PC-9 (cell line): ENCODE measurements around the gene TMEM179. TPM values are rescaled to one million over a fixed set of nuclear protein-coding genes. Genes with fewer than 3 reads are reported as not detected.

Source experiments
- BruUV-seq: library from RNA; stranded (reverse); fragments of 400-500 nt; replicated peaks from 2 replicates; lab custom pipeline; 2021; lab: Mats Ljungman, UMichigan
- CTCF ChIA-PET: fragments of 300-600 bp; sonication (Branson Sonifier 250); formaldehyde crosslinking; loops from one replicate; lab custom pipeline; 2022; ENCODE audit warnings: antibody characterized with exemption; lab: Charles Lee
- POLR2A ChIA-PET: fragments of 300-600 bp; sonication (Branson Sonifier 250); formaldehyde crosslinking; loops from one replicate; lab custom pipeline; 2022; ENCODE audit warnings: antibody characterized with exemption; ENCODE audit not compliant: unreplicated experiment; lab: Charles Lee
- DNase-seq, 2 experiments: peaks; one replicate each; pipeline versions ENCODE4 v3.0.0 to v3.0.0-alpha.2; 2015 to 2022; ENCODE audit warnings: mixed read lengths in 1 of 2
- H2AFZ ChIP-seq: fragments of 200-600 bp; sonication (generic); 2 replicates; pipeline ENCODE4 v1.8.1; 2017; ENCODE audit warnings: antibody characterized with exemption
- H3F3A ChIP-seq: fragments of 200-600 bp; sonication (generic); 2 replicates; pipeline ENCODE4 v1.8.1; 2017; ENCODE audit warnings: antibody characterized with exemption, mild to moderate bottlenecking, low read depth; ENCODE audit not compliant: insufficient read depth
- H3K27ac ChIP-seq: fragments of 200-600 bp; sonication (generic); 2 replicates; pipeline ENCODE4 v1.6.1; 2016; ENCODE audit warnings: mixed run types
- H3K27me3 ChIP-seq: fragments of 200-600 bp; sonication (generic); 2 replicates; pipeline ENCODE4 v1.6.1; 2016; ENCODE audit warnings: low read depth, mixed run types; ENCODE audit not compliant: insufficient read depth
- H3K36me3 ChIP-seq: fragments of 200-600 bp; sonication (generic); 2 replicates; pipeline ENCODE4 v1.6.1; 2016; ENCODE audit warnings: low read depth, mixed run types
- H3K4me1 ChIP-seq: fragments of 200-600 bp; sonication (generic); replicated peaks from 2 replicates; pipeline ENCODE4 v1.6.1; 2016; ENCODE audit warnings: mixed run types; ENCODE audit not compliant: insufficient read depth
- H3K4me2 ChIP-seq: fragments of 200-600 bp; sonication (generic); 2 replicates; pipeline ENCODE4 v1.6.1; 2017; ENCODE audit warnings: mixed run types
- H3K4me3 ChIP-seq: fragments of 200-600 bp; sonication (generic); 2 replicates; pipeline ENCODE4 v1.6.1; 2016; ENCODE audit warnings: mixed run types
- H3K79me2 ChIP-seq: fragments of 200-600 bp; sonication (generic); 2 replicates; pipeline ENCODE4 v1.6.1; 2017; ENCODE audit warnings: low read depth, mixed run types
- H3K9me2 ChIP-seq: fragments of 200-600 bp; sonication (generic); 2 replicates; pipeline ENCODE4 v1.8.1; 2017; ENCODE audit warnings: mild to moderate bottlenecking; ENCODE audit not compliant: insufficient read depth
- H3K9me3 ChIP-seq: fragments of 200-600 bp; sonication (generic); 2 replicates; pipeline ENCODE4 v1.8.1; 2016; ENCODE audit warnings: low read depth; ENCODE audit not compliant: insufficient read depth
- H4K20me1 ChIP-seq: fragments of 200-600 bp; sonication (generic); 2 replicates; pipeline ENCODE4 v1.8.1; 2017; ENCODE audit not compliant: insufficient read depth
- EZH2 ChIP-seq: fragments of 200-600 bp; sonication (generic); IDR thresholded peaks from 2 replicates; pipeline ENCODE4 v1.8.0; 2017; ENCODE audit warnings: antibody characterized with exemption, low read depth
- intact Hi-C: fragments of 100-400 bp; cut with micrococcal nuclease; formaldehyde crosslinking; loops from one replicate; pipeline ENCODE4 v1.10.0; 2022; ENCODE audit not compliant: unreplicated experiment
- total RNA-seq: library from RNA; stranded (reverse); gene quantifications from 2 replicates; pipeline ENCODE4 v1.2.3, GENCODE V29; 2021
- TF ChIP-seq, protein P1 (sequence below): fragments of 200-600 bp; sonication (generic); conservative IDR thresholded peaks from 2 replicates; pipeline ENCODE4 v1.6.1; 2017; ENCODE audit warnings: mixed run types, antibody characterized with exemption, mild to moderate bottlenecking, moderate library complexity

Gene TMEM179
- total RNA-seq, 1 experiment from 2014 or later, result not detected

DNA sequence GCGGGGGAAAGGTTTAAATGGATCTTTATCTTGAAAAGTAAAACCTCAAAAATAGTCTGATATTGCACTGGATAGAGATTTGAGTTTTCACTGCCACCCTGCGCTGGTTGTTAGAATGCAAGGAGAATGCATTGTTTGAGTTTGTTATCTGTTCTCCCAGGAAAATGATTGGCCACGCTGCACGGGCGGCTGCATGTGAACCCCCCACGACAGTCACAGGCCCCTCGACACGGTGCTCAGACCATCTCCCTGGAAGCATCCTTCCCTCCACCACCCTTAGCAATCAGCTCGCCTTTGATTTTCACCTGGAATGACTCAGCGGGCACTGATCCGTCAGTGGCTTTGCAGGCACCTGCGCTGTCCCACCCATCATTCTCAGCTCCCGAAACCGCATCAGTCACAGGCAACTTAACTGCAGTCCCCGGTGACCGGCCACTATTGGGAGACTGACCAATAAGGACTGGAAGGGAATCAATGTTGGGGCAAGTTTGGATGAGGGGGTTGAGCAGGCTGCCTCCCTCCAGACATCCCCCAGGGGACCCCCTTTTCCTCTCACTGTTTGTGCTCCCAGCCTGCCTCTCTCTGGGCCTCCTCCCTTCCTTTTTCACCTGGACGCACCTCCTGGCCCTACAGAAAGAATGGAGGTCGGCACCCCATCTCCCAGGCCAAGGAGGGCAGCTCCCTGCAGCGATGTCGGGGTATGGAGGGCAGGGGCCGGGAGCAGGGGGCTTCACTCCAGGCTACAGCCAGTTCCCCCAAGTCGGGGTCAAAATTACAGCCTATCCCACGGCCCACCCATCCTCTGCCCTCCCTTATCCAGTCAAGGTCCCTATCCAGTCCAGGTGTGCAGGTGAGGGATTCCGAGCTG, 53.5 kb downstream of the TMEM179 start:
- TF ChIP-seq EZH2, result peak; percentile 65; the same call in 1 of the 2 replicates
- TF ChIP-seq, protein P1, sequence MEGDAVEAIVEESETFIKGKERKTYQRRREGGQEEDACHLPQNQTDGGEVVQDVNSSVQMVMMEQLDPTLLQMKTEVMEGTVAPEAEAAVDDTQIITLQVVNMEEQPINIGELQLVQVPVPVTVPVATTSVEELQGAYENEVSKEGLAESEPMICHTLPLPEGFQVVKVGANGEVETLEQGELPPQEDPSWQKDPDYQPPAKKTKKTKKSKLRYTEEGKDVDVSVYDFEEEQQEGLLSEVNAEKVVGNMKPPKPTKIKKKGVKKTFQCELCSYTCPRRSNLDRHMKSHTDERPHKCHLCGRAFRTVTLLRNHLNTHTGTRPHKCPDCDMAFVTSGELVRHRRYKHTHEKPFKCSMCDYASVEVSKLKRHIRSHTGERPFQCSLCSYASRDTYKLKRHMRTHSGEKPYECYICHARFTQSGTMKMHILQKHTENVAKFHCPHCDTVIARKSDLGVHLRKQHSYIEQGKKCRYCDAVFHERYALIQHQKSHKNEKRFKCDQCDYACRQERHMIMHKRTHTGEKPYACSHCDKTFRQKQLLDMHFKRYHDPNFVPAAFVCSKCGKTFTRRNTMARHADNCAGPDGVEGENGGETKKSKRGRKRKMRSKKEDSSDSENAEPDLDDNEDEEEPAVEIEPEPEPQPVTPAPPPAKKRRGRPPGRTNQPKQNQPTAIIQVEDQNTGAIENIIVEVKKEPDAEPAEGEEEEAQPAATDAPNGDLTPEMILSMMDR, result peak; percentile 39; the same call in 1 of the 2 replicates
- BruUV-seq, result no TSS peak
- H3K4me1 ChIP-seq, result no peaks in the 10 kb centered on the region
- ChIA-PET CTCF (no interaction called here), POLR2A (no interaction called here)
- no peaks in the 10 kb centered on the region for H3F3A ChIP-seq
- intact Hi-C loops, result no loop called here
- H3K9me2 ChIP-seq, result no peaks in the 10 kb centered on the region
- H3K9me3 ChIP-seq, result no peaks in the 10 kb centered on the region
- peaks cover 94% of the 10 kb centered on the region for H3K27me3 ChIP-seq
- no peak overlapping the region for H3K27ac ChIP-seq
- no peak for DNase-seq
- H3K4me2 ChIP-seq, result no peak overlapping the region
- H3K36me3 ChIP-seq, result no peaks in the 10 kb centered on the region
- no peaks in the 10 kb centered on the region for H3K79me2 ChIP-seq
- H4K20me1 ChIP-seq, result no peaks in the 10 kb centered on the region
- H2AFZ ChIP-seq, result no peak overlapping the region
- no peak overlapping the region for H3K4me3 ChIP-seq

DNA sequence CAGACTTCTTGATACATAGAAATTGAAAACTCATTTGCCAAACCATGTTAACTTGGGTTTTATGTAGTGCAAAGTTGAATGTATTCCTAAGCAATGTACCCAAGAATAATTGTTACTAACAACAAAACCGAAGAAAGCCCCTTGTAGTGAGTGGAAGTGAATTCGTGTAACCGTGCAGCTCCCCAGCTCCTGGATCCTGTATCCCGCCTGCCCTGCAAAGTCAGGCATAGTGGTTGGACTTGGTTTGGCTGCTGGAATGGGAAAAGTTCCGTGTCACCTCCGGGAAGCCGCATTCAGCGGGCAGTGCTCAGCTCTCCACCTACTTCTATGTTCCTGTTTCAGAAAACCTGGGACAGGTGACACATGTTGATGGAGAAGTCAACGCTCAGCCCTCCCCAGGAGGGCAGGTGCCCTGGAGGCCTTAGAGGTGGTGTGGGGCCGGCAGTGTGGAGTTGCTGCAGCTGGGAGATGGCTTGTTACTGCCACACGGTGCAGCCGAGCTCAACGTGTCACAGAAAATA, 54.2 kb downstream of the TMEM179 start:
- ChIA-PET CTCF (no interaction called here), POLR2A (no interaction called here)
- DNase-seq, result no peak
- no peak overlapping the region for H3K4me2 ChIP-seq
- no peak overlapping the region for H3K4me3 ChIP-seq
- no peaks in the 10 kb centered on the region for H4K20me1 ChIP-seq
- H3K4me1 ChIP-seq, result no peaks in the 10 kb centered on the region
- H3K9me3 ChIP-seq, result no peaks in the 10 kb centered on the region
- no peaks in the 10 kb centered on the region for H3K79me2 ChIP-seq
- no peak overlapping the region for H3K27ac ChIP-seq
- no peaks in the 10 kb centered on the region for H3K9me2 ChIP-seq
- no peak overlapping the region for H2AFZ ChIP-seq
- no peaks in the 10 kb centered on the region for H3F3A ChIP-seq
- TF ChIP-seq, protein P1, result no peak
- no peak for TF ChIP-seq EZH2
- intact Hi-C loops, result no loop called here
- H3K27me3 ChIP-seq, result peaks cover 94% of the 10 kb centered on the region
- no TSS peak for BruUV-seq
- H3K36me3 ChIP-seq, result no peaks in the 10 kb centered on the region

DNA sequence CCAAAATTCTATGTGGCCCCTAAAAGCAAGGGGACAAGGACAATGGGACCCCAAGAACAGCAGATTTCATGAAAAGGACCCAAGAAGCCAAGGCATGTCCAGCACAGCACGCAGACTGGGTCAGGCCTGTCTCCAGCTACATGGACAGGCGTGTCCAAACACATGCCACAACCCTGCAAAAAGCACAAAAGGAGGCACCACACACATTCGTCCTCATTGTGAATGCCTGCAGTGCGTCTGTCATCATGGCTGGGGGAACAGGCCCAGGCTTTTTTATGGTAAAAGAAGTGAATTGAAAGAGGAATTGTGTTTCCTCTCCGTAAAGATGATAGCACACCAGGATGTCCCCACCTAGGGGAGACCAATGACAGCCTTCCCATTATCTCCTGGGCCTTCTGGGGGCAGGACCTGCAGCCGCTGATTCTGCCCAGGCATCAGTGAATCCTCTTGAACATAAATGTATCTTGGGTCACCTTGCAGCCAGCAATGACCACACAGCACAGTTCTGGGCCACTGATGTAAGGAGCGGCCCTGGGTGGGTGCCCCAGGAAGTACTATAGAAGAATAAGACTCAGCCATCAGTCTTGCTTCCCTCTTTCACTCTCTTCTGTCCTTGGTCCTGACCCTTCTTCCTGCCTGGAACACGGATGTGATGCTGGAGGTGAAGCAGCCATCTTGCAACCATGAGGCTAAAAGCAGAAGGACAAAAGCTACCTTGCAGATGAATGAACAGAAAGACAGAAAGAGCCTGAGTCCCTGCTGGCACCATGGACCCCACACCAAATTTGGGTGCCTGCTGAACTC, 54.8 kb downstream of the TMEM179 start:
- Histone ChIP-seq H3K9me2 (no peaks in the 10 kb centered on the region), H3K27me3 (peaks cover 94% of the 10 kb centered on the region), H3K79me2 (no peaks in the 10 kb centered on the region), H3K36me3 (no peaks in the 10 kb centered on the region), H3K4me1 (no peaks in the 10 kb centered on the region), H4K20me1 (no peaks in the 10 kb centered on the region), H3K4me3 (no peak overlapping the region), H3F3A (no peaks in the 10 kb centered on the region), H3K4me2 (no peak overlapping the region), H3K27ac (no peak overlapping the region), H3K9me3 (no peaks in the 10 kb centered on the region), H2AFZ (no peak overlapping the region)
- ChIA-PET POLR2A (no interaction called here), CTCF (no interaction called here)
- intact Hi-C loops, result no loop called here
- TF ChIP-seq EZH2, result no peak
- TF ChIP-seq, protein P1, result no peak
- BruUV-seq, result no TSS peak
- DNase-seq, result no peak
